ENCODE results near the gene SCD. TPM values are rescaled to one million over a fixed set of nuclear protein-coding genes. Genes with fewer than 3 reads are reported as not detected.

SCD gene
- total and polyA plus RNA-seq, 2 of the 13 experiments (the other 11 are each of a cell fraction or from before 2014, with no cell fraction given), result 492 to 512 TPM

GRCh38 chr10:100370714-100371481 is 23.9 kb downstream of the SCD start (continued):
- TF ChIP-seq, protein P1, sequence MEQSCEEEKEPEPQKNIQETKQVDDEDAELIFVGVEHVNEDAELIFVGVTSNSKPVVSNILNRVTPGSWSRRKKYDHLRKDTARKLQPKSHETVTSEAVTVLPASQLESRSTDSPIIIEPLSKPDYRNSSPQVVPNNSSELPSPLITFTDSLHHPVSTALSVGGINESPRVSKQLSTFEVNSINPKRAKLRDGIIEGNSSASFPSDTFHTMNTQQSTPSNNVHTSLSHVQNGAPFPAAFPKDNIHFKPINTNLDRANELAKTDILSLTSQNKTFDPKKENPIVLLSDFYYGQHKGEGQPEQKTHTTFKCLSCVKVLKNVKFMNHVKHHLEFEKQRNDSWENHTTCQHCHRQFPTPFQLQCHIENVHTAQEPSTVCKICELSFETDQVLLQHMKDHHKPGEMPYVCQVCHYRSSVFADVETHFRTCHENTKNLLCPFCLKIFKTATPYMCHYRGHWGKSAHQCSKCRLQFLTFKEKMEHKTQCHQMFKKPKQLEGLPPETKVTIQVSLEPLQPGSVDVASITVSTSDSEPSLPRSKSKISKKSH (CRISPR knock-in tag; IDR thresholded peaks at IDR 0.05; ENCODE audit: borderline replicate concordance), result peak; percentile 70; the same call in 1 of the 2 replicates
- TF ChIP-seq SMAD3 (CRISPR knock-in tag; IDR thresholded peaks at IDR 0.05) (0 out of 2 replicates have a peak, but pooled peaks have one; percentile 39), ZSCAN25 (CRISPR knock-in tag; IDR thresholded peaks at IDR 0.05) (peak; percentile 45; the same call in 1 of the 2 replicates), ZNF652 (CRISPR knock-in tag; IDR thresholded peaks at IDR 0.05; ENCODE audit: borderline replicate concordance, low read depth) (no peak), PAF1 (CRISPR knock-in tag; IDR thresholded peaks at IDR 0.05) (no peak), ZBTB1 (CRISPR knock-in tag; IDR thresholded peaks at IDR 0.05; ENCODE audit: borderline replicate concordance) (no peak), TEAD2 (CRISPR knock-in tag; IDR thresholded peaks at IDR 0.05) (no peak), ZNF24 (IDR thresholded peaks at IDR 0.05) (no peak), NR0B2 (CRISPR knock-in tag; IDR thresholded peaks at IDR 0.05) (no peak), HIVEP1 (CRISPR knock-in tag; IDR thresholded peaks at IDR 0.05) (no peak), ZSCAN22 (CRISPR knock-in tag; IDR thresholded peaks at IDR 0.05) (no peak), ZNF543 (CRISPR knock-in tag; IDR thresholded peaks at IDR 0.05) (no peak), NCOR1 (IDR thresholded peaks at IDR 0.05; ENCODE audit: borderline replicate concordance, low read length) (peak; percentile 47; the same call in 1 of the 2 replicates), ZNF720 (CRISPR knock-in tag; IDR thresholded peaks at IDR 0.05) (no peak), ATF5 (CRISPR knock-in tag; IDR thresholded peaks at IDR 0.05; ENCODE audit: low read depth) (no peak), HES4 (CRISPR knock-in tag; IDR thresholded peaks at IDR 0.05; ENCODE audit: borderline replicate concordance) (no peak), PPARG (CRISPR knock-in tag; conservative IDR thresholded peaks at IDR 0.05) (peak; percentile 75), BORCS8-MEF2B (CRISPR knock-in tag; IDR thresholded peaks at IDR 0.05) (no peak), ZNF724P (CRISPR knock-in tag; IDR thresholded peaks at IDR 0.05; ENCODE audit: borderline replicate concordance) (no peak), NR1H2 (CRISPR knock-in tag; IDR thresholded peaks at IDR 0.05; ENCODE audit: borderline replicate concordance, low read depth) (peak; percentile 83; the same call in 1 of the 2 replicates), TAF1 (CRISPR knock-in tag; IDR thresholded peaks at IDR 0.05) (peak; percentile 85), MAF1 (CRISPR knock-in tag; IDR thresholded peaks at IDR 0.05; ENCODE audit: borderline replicate concordance) (no peak), MAFK (conservative IDR thresholded peaks at IDR 0.05 in 1 of 2, IDR thresholded peaks at IDR 0.05 in 1 of 2; ENCODE audit: low read length in 2 of 2) (no peak), HOXA7 (CRISPR knock-in tag; IDR thresholded peaks at IDR 0.05) (no peak)
- TF ChIP-seq, protein P2, sequence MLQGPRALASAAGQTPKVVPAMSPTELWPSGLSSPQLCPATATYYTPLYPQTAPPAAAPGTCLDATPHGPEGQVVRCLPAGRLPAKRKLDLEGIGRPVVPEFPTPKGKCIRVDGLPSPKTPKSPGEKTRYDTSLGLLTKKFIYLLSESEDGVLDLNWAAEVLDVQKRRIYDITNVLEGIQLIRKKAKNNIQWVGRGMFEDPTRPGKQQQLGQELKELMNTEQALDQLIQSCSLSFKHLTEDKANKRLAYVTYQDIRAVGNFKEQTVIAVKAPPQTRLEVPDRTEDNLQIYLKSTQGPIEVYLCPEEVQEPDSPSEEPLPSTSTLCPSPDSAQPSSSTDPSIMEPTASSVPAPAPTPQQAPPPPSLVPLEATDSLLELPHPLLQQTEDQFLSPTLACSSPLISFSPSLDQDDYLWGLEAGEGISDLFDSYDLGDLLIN (CRISPR knock-in tag; IDR thresholded peaks at IDR 0.05; ENCODE audit: borderline replicate concordance), result no peak
- TF ChIP-seq, protein P3, sequence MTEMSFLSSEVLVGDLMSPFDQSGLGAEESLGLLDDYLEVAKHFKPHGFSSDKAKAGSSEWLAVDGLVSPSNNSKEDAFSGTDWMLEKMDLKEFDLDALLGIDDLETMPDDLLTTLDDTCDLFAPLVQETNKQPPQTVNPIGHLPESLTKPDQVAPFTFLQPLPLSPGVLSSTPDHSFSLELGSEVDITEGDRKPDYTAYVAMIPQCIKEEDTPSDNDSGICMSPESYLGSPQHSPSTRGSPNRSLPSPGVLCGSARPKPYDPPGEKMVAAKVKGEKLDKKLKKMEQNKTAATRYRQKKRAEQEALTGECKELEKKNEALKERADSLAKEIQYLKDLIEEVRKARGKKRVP (CRISPR knock-in tag; IDR thresholded peaks at IDR 0.05), result peak in 1 of 2 experiments; percentile 37; a peak in 2 of 4 replicates
